Karpas-422 (cell line): ENCODE measurements around the gene SLAMF8. TPM values are rescaled to one million over a fixed set of nuclear protein-coding genes. Genes with fewer than 3 reads are reported as not detected.

Experiments used
- DNase-seq: peaks from one replicate; pipeline ENCODE4 v3.0.0-alpha.2; 2015
- H2AFZ ChIP-seq: fragments of 200-600 bp; sonication (generic); 2 replicates; pipeline ENCODE4 v1.6.1; 2014; ENCODE audit warnings: antibody characterized with exemption, low read length, mixed read lengths
- H3K27ac ChIP-seq: fragments of 200-600 bp; sonication (generic); 2 replicates; pipeline ENCODE4 v1.5.1; 2014; ENCODE audit warnings: mild to moderate bottlenecking, low read length, moderate library complexity
- H3K27me3 ChIP-seq: fragments of 200-600 bp; sonication (generic); 2 replicates; pipeline ENCODE4 v1.6.1; 2014; ENCODE audit warnings: low read length, mixed read lengths
- H3K36me3 ChIP-seq: fragments of 200-600 bp; sonication (generic); 2 replicates; pipeline ENCODE4 v1.6.1; 2014; ENCODE audit warnings: low read length, mixed read lengths; ENCODE audit not compliant: insufficient read depth
- H3K4me1 ChIP-seq: fragments of 200-600 bp; sonication (generic); 2 replicates; pipeline ENCODE4 v1.6.1; 2014; ENCODE audit warnings: mild to moderate bottlenecking, low read length, mixed read lengths
- H3K4me2 ChIP-seq: fragments of 200-600 bp; sonication (generic); 2 replicates; pipeline ENCODE4 v1.6.1; 2014; ENCODE audit warnings: low read length, low read depth, mild to moderate bottlenecking; ENCODE audit not compliant: poor library complexity, severe bottlenecking
- H3K4me3 ChIP-seq: fragments of 200-600 bp; sonication (generic); 2 replicates; pipeline ENCODE4 v1.5.1; 2014; ENCODE audit warnings: mild to moderate bottlenecking, antibody characterized with exemption, low read length, mixed read lengths
- H3K79me2 ChIP-seq: fragments of 200-600 bp; sonication (generic); 2 replicates; pipeline ENCODE4 v1.6.1; 2014; ENCODE audit warnings: mild to moderate bottlenecking, low read length, mixed read lengths
- H3K9ac ChIP-seq: fragments of 200-600 bp; sonication (generic); 2 replicates; pipeline ENCODE4 v1.6.0; 2014; ENCODE audit warnings: low read length
- H3K9me2 ChIP-seq: fragments of 200-600 bp; sonication (generic), shearing (Covaris generic); replicated peaks from 2 replicates; pipeline ENCODE4 v1.6.0; 2014; ENCODE audit warnings: mild to moderate bottlenecking, low read length, moderate library complexity; ENCODE audit not compliant: insufficient read depth
- H3K9me3 ChIP-seq: fragments of 300-700, 200-600 bp; sonication (generic); 2 replicates; pipeline ENCODE4 v1.6.1; 2014; ENCODE audit warnings: low read length, mixed read lengths
- H4K20me1 ChIP-seq: fragments of 200-600 bp; sonication (generic); 2 replicates; pipeline ENCODE4 v1.6.1; 2014; ENCODE audit warnings: mild to moderate bottlenecking, antibody characterized with exemption, low read length, low read depth; ENCODE audit not compliant: insufficient read depth
- total RNA-seq: library from RNA; depleted of rRNA; stranded (reverse); fragments of >200 nt; shearing (Covaris generic); gene quantifications from 2 replicates; pipeline ENCODE4 v1.2.3, GENCODE V29; 2014; ENCODE audit warnings: low replicate concordance

Gene SLAMF8
- total RNA-seq, 1 experiment from 2014 or later, result not detected

GRCh38 chr1:159803956-159804689 is 22.6 kb upstream of the SLAMF8 start:
- no peak overlapping the region for H3K27ac ChIP-seq
- no peaks in the 10 kb centered on the region for H3K9me3 ChIP-seq
- no peak overlapping the region for H3K4me3 ChIP-seq
- H4K20me1 ChIP-seq, result no peaks in the 10 kb centered on the region
- no peak overlapping the region for H3K9ac ChIP-seq
- no peaks in the 10 kb centered on the region for H3K79me2 ChIP-seq
- H3K27me3 ChIP-seq, result no peaks in the 10 kb centered on the region
- no peak overlapping the region for H3K4me2 ChIP-seq
- H3K9me2 ChIP-seq, result no peaks in the 10 kb centered on the region
- H2AFZ ChIP-seq, result no peak overlapping the region
- H3K4me1 ChIP-seq, result no peaks in the 10 kb centered on the region
- no peaks in the 10 kb centered on the region for H3K36me3 ChIP-seq
- no peak for DNase-seq

DNA sequence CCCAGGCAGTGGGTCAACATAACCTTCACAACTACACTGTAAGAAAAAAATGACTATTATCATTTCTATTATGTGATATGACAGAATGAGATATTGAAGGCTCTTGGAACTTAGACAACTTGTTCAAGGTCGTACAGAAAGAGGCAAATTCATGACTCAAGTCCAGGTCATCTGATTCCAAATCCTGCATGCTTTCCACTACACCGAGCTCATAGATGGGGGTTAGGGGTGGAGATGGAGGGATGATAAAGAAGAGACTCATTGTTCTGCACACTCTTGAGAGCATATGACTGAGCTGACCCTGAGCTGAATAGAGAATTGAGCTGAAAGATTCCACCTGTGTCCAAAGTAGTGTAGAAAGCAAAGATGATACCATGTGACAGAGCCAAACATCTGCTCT is 21.7 kb upstream of the SLAMF8 start:
- no peaks in the 10 kb centered on the region for H3K4me1 ChIP-seq
- H3K9me3 ChIP-seq, result no peaks in the 10 kb centered on the region
- no peak overlapping the region for H3K9ac ChIP-seq
- H3K27me3 ChIP-seq, result no peaks in the 10 kb centered on the region
- H4K20me1 ChIP-seq, result no peaks in the 10 kb centered on the region
- no peaks in the 10 kb centered on the region for H3K36me3 ChIP-seq
- no peak overlapping the region for H3K27ac ChIP-seq
- H3K4me3 ChIP-seq, result no peak overlapping the region
- H3K4me2 ChIP-seq, result no peak overlapping the region
- H3K9me2 ChIP-seq, result no peaks in the 10 kb centered on the region
- H3K79me2 ChIP-seq, result no peaks in the 10 kb centered on the region
- H2AFZ ChIP-seq, result no peak overlapping the region
- DNase-seq, result no peak

GRCh38 chr1:159815926-159816325 is 10.7 kb upstream of the SLAMF8 start:
- Histone ChIP-seq H3K9ac (no peak overlapping the region), H3K4me3 (no peak overlapping the region), H3K36me3 (no peaks in the 10 kb centered on the region), H3K9me3 (no peaks in the 10 kb centered on the region), H3K27ac (no peak overlapping the region), H4K20me1 (no peaks in the 10 kb centered on the region), H3K4me2 (no peak overlapping the region), H3K9me2 (no peaks in the 10 kb centered on the region), H3K27me3 (no peaks in the 10 kb centered on the region), H3K4me1 (no peaks in the 10 kb centered on the region), H2AFZ (no peak overlapping the region), H3K79me2 (no peaks in the 10 kb centered on the region)
- DNase-seq, result no peak

DNA sequence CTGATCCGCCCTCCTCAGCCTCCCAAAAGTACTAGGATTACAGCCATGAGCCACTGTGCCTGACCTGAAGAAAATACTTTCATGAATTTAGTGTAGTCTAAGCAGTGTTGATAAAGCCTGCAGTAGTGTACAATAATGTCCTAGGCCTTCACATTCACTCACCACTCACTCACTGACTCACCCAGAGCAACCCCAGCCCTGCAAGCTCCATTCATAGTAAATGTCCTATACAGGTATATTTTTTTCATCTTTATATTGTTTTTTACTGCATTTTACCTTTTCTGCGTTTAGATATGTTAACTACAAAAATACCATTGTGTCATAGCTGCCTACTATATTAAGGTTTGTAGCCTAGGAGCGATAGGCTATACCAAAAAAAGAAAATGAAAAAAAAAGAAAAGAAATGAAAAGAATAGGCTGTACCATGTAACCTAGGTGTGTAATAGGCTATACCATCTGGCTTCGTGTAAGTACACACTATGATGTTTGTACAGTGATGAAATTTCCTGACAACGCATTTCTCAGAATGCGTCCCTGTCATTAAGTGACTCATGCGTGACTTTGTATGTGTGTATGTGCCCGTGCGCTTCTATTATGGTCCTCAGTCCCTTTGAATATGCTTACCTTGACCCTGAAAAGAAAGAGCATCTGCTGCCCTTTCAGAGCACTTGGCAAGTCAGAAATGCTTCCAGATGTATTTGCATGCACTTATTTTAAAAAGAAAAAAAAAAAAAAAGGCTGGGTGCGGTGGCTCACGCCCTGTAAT is 9.2 kb upstream of the SLAMF8 start:
- Histone ChIP-seq H4K20me1 (no peaks in the 10 kb centered on the region), H3K9ac (no peak overlapping the region), H3K9me2 (no peaks in the 10 kb centered on the region), H3K4me2 (no peak overlapping the region), H3K36me3 (no peaks in the 10 kb centered on the region), H3K4me3 (no peak overlapping the region), H3K9me3 (no peaks in the 10 kb centered on the region), H3K27me3 (no peaks in the 10 kb centered on the region), H3K27ac (no peak overlapping the region), H2AFZ (no peak overlapping the region), H3K4me1 (no peaks in the 10 kb centered on the region), H3K79me2 (no peaks in the 10 kb centered on the region)
- no peak for DNase-seq

- Histone ChIP-seq H3K4me1 (no peaks in the 10 kb centered on the region), H4K20me1 (no peaks in the 10 kb centered on the region), H3K27me3 (no peaks in the 10 kb centered on the region), H3K36me3 (no peaks in the 10 kb centered on the region), H3K27ac (no peak overlapping the region), H3K4me3 (no peak overlapping the region), H3K9ac (no peak overlapping the region), H3K9me3 (no peaks in the 10 kb centered on the region), H3K79me2 (no peaks in the 10 kb centered on the region), H3K4me2 (no peak overlapping the region), H2AFZ (no peak overlapping the region), H3K9me2 (no peaks in the 10 kb centered on the region)
- no peak for DNase-seq
Measured at GRCh38 chr1:159821171-159821867, 5.4 kb upstream of the SLAMF8 start.

GRCh38 chr1:159823406-159823805 is 3.3 kb upstream of the SLAMF8 start:
- no peaks in the 10 kb centered on the region for H3K79me2 ChIP-seq
- H3K4me1 ChIP-seq, result no peaks in the 10 kb centered on the region
- no peaks in the 10 kb centered on the region for H3K9me2 ChIP-seq
- no peaks in the 10 kb centered on the region for H4K20me1 ChIP-seq
- no peaks in the 10 kb centered on the region for H3K27me3 ChIP-seq
- no peak overlapping the region for H3K9ac ChIP-seq
- no peaks in the 10 kb centered on the region for H3K9me3 ChIP-seq
- no peak overlapping the region for H3K27ac ChIP-seq
- no peak for DNase-seq
- no peak overlapping the region for H2AFZ ChIP-seq
- H3K4me2 ChIP-seq, result no peak overlapping the region
- H3K4me3 ChIP-seq, result no peak overlapping the region
- no peaks in the 10 kb centered on the region for H3K36me3 ChIP-seq

DNA sequence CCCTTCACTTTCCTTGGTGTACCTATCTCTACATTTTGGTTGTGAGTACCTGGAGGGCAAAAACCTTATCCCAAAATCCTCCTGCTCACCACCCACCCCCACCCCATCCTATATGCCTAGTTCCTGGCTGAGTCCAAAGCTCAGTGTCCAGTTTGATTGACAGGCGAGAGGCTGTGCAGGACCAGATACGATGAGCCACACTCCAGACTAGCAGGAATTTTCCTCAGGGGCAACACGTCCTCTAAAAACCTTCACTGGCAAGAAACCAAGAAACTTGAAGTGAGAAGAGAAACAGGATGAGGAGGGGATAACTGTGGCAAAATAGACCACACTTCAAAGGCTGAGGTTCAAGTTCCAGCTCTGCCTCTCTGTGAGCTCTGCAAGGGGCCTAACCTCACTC is 1.1 kb upstream of the SLAMF8 start:
- H3K9me2 ChIP-seq, result no peaks in the 10 kb centered on the region
- H3K4me3 ChIP-seq, result no peak overlapping the region
- H3K36me3 ChIP-seq, result no peaks in the 10 kb centered on the region
- H3K79me2 ChIP-seq, result no peaks in the 10 kb centered on the region
- H3K4me2 ChIP-seq, result no peak overlapping the region
- no peak overlapping the region for H2AFZ ChIP-seq
- no peaks in the 10 kb centered on the region for H3K9me3 ChIP-seq
- H3K27ac ChIP-seq, result no peak overlapping the region
- H3K27me3 ChIP-seq, result no peaks in the 10 kb centered on the region
- no peak overlapping the region for H3K9ac ChIP-seq
- DNase-seq, result no peak
- no peaks in the 10 kb centered on the region for H3K4me1 ChIP-seq
- no peaks in the 10 kb centered on the region for H4K20me1 ChIP-seq

- H3K4me1 ChIP-seq, result no peaks in the 10 kb centered on the region
- no peaks in the 10 kb centered on the region for H3K79me2 ChIP-seq
- no peaks in the 10 kb centered on the region for H3K9me2 ChIP-seq
- no peak overlapping the region for H3K4me3 ChIP-seq
- no peaks in the 10 kb centered on the region for H3K9me3 ChIP-seq
- no peak for DNase-seq
- no peak overlapping the region for H2AFZ ChIP-seq
- H3K27ac ChIP-seq, result no peak overlapping the region
- no peaks in the 10 kb centered on the region for H4K20me1 ChIP-seq
- H3K9ac ChIP-seq, result no peak overlapping the region
- no peaks in the 10 kb centered on the region for H3K27me3 ChIP-seq
- H3K4me2 ChIP-seq, result no peak overlapping the region
- H3K36me3 ChIP-seq, result no peaks in the 10 kb centered on the region
Measured at GRCh38 chr1:159827102-159827490, 423 bp downstream of the SLAMF8 start.
